SK-N-MC (cell line): ENCODE data around the gene VAT1L.

Experiments
- EZH2 ChIP-seq: fragments of 200-600 bp; sonication (generic); IDR thresholded peaks from one replicate; pipeline ENCODE4 v1.6.1; 2017; ENCODE audit warnings: antibody characterized with exemption
- POLR2AphosphoS5 ChIP-seq: IDR thresholded peaks from 2 replicates; pipeline ENCODE4 v1.6.1; 2012; ENCODE audit warnings: mild to moderate bottlenecking, low read depth, low read length, borderline replicate concordance

- TF ChIP-seq EZH2 (no peak), POLR2AphosphoS5 (no peak)
Observed at GRCh38 chr16:77748421-77749005, 39.9 kb upstream of the VAT1L start.
